HepG2 (cell line): ENCODE results near the gene SLX9. TPM values are rescaled to one million over a fixed set of nuclear protein-coding genes. Genes with fewer than 3 reads are reported as not detected.

ENCODE experiments used
- ARNT2 ChIP-seq: sonication (generic); formaldehyde crosslinking; IDR thresholded peaks from 2 replicates; pipeline ENCODE4 v1.8.0; 2022; ENCODE audit warnings: mild to moderate bottlenecking, low read depth, missing genetic modification reagents, moderate library complexity
- ATF7 ChIP-seq, 2 experiments: fragments of 450-650 bp in 1 of 2; sonication (generic) in 1 of 2; formaldehyde crosslinking in 1 of 2; IDR thresholded peaks; 2 replicates each; pipeline versions ENCODE4 v1.4.0 to v1.6.1; 2016 to 2020; ENCODE audit warnings: antibody characterized with exemption in 1 of 2, mild to moderate bottlenecking in 1 of 2, missing genetic modification reagents in 1 of 2
- EED ChIP-seq: sonication (generic); formaldehyde crosslinking; IDR thresholded peaks from 2 replicates; pipeline ENCODE4 v1.5.0; 2020; ENCODE audit warnings: mild to moderate bottlenecking, missing genetic modification reagents
- HOXA5 ChIP-seq: sonication (generic); formaldehyde crosslinking; IDR thresholded peaks from 2 replicates; pipeline ENCODE4 v1.4.0; 2020; ENCODE audit warnings: missing genetic modification reagents
- MEF2D ChIP-seq: sonication (generic); formaldehyde crosslinking; IDR thresholded peaks from 2 replicates; pipeline ENCODE4 v1.5.1; 2020; ENCODE audit warnings: mild to moderate bottlenecking, missing genetic modification reagents
- NAIF1 ChIP-seq: sonication (generic); formaldehyde crosslinking; IDR thresholded peaks from 2 replicates; pipeline ENCODE4 v1.5.0; 2020; ENCODE audit warnings: mild to moderate bottlenecking, missing genetic modification reagents, borderline replicate concordance
- NFRKB ChIP-seq: fragments of 450-650 bp; IDR thresholded peaks from 2 replicates; pipeline ENCODE4 v1.6.1; 2017
- TCF12 ChIP-seq, 2 experiments: fragments of 450-650 bp in 1 of 2; sonication (generic) in 1 of 2; formaldehyde crosslinking in 1 of 2; IDR thresholded peaks; 2 replicates each; pipeline versions ENCODE4 v1.6.1 to v1.8.0; 2017 to 2022; ENCODE audit warnings: antibody characterized with exemption in 1 of 2, mild to moderate bottlenecking in 1 of 2, missing genetic modification reagents in 1 of 2, moderate library complexity in 1 of 2
- TCF7 ChIP-seq: sonication (generic); IDR thresholded peaks from 2 replicates; pipeline ENCODE4 v1.6.1; 2016; ENCODE audit warnings: antibody characterized with exemption, low read depth
- ZC3H4 ChIP-seq: sonication (generic); formaldehyde crosslinking; IDR thresholded peaks from 2 replicates; pipeline ENCODE4 v1.4.0; 2020; ENCODE audit warnings: missing genetic modification reagents, borderline replicate concordance
- ZNF180 ChIP-seq: sonication (generic); formaldehyde crosslinking; IDR thresholded peaks from 2 replicates; pipeline ENCODE4 v1.4.0; 2020; ENCODE audit warnings: low read depth, missing genetic modification reagents, borderline replicate concordance
- ZNF30 ChIP-seq: sonication (generic); formaldehyde crosslinking; IDR thresholded peaks from 2 replicates; pipeline ENCODE4 v1.5.0; 2020; ENCODE audit warnings: mild to moderate bottlenecking, missing genetic modification reagents
- ZNF850 ChIP-seq: sonication (generic); formaldehyde crosslinking; conservative IDR thresholded peaks from 2 replicates; pipeline ENCODE4 v1.9.0; 2021; ENCODE audit warnings: mild to moderate bottlenecking, missing genetic modification reagents
- polyA plus RNA-seq, 8 experiments: library from polyadenylated mRNA; depleted of rRNA in 3 of 8; stranded (reverse) in 7 of 8; unstranded in 1 of 8; fragments of >200 nt; fragmentation: Illumina TruSeq in 4 of 8; extraction: Trizol in 4 of 8; gene quantifications; 2 replicates each; pipeline versions ENCODE4 v1.2.1 to v1.2.3, GENCODE V29; 2011 to 2016; ENCODE audit warnings: low read depth in 4 of 8, missing spikeins in 1 of 8, mixed read lengths in 1 of 8; ENCODE audit not compliant: insufficient read depth in 1 of 8
- total RNA-seq, 5 experiments: library from RNA; depleted of rRNA; stranded (reverse); fragments of >200 nt; fragmentation: Illumina TruSeq; extraction: Trizol; gene quantifications; 2 replicates each; pipeline ENCODE4 v1.2.3, GENCODE V29; 2016; ENCODE audit warnings: low read depth in 1 of 5
- TF ChIP-seq, protein P1 (sequence below): sonication (generic); formaldehyde crosslinking; IDR thresholded peaks from 2 replicates; pipeline ENCODE4 v1.4.0; 2020; ENCODE audit warnings: low read depth, missing genetic modification reagents
- TF ChIP-seq, protein P2 (sequence below): sonication (generic); formaldehyde crosslinking; IDR thresholded peaks from 2 replicates; pipeline ENCODE4 v1.5.0; 2020; ENCODE audit warnings: mild to moderate bottlenecking, missing genetic modification reagents
- TF ChIP-seq, protein P3 (sequence below): IDR thresholded peaks from 2 replicates; pipeline ENCODE4 v1.6.1; 2012; ENCODE audit warnings: low read length, improper control_type of control experiment
- TF ChIP-seq, protein P4 (sequence below), 2 experiments: fragments of 450-650 bp in 1 of 2; sonication (generic) in 1 of 2; formaldehyde crosslinking; IDR thresholded peaks; 2 replicates each; pipeline versions ENCODE4 v1.5.0 to v1.8.0; 2020 to 2022; ENCODE audit warnings: mild to moderate bottlenecking in 1 of 2, missing genetic modification reagents in 1 of 2

SLX9 gene
- total and polyA plus RNA-seq, 2 of the 13 experiments (the other 11 are each of a cell fraction or from before 2014, with no cell fraction given) = 21.0 to 47.1 TPM

DNA sequence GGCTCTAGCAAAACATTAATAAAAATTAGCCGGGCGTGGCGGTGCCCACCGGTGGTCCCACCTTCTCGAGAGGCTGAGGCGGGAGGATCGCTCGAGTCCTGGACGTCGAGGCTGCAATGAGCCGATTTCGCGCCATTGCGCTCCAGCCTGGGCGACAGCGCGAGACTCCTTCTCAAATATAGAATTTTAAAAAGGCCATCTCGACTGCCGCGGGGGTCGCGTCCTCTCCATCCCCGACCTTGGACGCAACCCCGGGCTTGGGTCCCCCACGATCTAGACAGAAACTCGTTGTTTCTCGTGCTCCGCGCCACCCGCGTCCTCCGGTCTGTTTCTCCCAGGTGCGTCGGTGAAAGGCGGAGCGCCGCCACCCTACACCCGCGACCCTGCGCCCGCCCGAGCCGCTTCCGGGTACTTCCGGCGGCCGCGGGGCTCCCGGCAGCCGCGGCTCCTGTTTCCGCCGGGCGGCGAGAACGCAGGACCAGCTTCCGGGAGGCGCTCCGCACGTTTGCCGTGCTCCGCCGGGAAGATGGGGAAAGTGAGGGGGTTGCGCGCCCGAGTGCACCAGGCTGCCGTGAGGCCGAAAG lies at the start of gene SLX9 (continued):
- no peak for TF ChIP-seq ZNF850 (CRISPR knock-in tag)
- TF ChIP-seq ZNF30 (CRISPR knock-in tag) = no peak
- TF ChIP-seq, protein P1, sequence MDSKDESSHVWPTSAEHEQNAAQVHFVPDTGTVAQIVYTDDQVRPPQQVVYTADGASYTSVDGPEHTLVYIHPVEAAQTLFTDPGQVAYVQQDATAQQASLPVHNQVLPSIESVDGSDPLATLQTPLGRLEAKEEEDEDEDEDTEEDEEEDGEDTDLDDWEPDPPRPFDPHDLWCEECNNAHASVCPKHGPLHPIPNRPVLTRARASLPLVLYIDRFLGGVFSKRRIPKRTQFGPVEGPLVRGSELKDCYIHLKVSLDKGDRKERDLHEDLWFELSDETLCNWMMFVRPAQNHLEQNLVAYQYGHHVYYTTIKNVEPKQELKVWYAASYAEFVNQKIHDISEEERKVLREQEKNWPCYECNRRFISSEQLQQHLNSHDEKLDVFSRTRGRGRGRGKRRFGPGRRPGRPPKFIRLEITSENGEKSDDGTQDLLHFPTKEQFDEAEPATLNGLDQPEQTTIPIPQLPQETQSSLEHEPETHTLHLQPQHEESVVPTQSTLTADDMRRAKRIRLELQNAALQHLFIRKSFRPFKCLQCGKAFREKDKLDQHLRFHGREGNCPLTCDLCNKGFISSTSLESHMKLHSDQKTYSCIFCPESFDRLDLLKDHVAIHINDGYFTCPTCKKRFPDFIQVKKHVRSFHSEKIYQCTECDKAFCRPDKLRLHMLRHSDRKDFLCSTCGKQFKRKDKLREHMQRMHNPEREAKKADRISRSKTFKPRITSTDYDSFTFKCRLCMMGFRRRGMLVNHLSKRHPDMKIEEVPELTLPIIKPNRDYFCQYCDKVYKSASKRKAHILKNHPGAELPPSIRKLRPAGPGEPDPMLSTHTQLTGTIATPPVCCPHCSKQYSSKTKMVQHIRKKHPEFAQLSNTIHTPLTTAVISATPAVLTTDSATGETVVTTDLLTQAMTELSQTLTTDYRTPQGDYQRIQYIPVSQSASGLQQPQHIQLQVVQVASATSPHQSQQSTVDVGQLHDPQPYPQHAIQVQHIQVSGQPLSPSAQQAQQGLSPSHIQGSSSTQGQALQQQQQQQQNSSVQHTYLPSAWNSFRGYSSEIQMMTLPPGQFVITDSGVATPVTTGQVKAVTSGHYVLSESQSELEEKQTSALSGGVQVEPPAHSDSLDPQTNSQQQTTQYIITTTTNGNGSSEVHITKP (CRISPR knock-in tag) = 0 out of 2 replicates have a peak, but pooled peaks have one; percentile 37
- TF ChIP-seq, protein P2, sequence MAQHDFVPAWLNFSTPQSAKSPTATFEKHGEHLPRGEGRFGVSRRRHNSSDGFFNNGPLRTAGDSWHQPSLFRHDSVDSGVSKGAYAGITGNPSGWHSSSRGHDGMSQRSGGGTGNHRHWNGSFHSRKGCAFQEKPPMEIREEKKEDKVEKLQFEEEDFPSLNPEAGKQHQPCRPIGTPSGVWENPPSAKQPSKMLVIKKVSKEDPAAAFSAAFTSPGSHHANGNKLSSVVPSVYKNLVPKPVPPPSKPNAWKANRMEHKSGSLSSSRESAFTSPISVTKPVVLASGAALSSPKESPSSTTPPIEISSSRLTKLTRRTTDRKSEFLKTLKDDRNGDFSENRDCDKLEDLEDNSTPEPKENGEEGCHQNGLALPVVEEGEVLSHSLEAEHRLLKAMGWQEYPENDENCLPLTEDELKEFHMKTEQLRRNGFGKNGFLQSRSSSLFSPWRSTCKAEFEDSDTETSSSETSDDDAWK (CRISPR knock-in tag) = no peak
- TF ChIP-seq, protein P3, sequence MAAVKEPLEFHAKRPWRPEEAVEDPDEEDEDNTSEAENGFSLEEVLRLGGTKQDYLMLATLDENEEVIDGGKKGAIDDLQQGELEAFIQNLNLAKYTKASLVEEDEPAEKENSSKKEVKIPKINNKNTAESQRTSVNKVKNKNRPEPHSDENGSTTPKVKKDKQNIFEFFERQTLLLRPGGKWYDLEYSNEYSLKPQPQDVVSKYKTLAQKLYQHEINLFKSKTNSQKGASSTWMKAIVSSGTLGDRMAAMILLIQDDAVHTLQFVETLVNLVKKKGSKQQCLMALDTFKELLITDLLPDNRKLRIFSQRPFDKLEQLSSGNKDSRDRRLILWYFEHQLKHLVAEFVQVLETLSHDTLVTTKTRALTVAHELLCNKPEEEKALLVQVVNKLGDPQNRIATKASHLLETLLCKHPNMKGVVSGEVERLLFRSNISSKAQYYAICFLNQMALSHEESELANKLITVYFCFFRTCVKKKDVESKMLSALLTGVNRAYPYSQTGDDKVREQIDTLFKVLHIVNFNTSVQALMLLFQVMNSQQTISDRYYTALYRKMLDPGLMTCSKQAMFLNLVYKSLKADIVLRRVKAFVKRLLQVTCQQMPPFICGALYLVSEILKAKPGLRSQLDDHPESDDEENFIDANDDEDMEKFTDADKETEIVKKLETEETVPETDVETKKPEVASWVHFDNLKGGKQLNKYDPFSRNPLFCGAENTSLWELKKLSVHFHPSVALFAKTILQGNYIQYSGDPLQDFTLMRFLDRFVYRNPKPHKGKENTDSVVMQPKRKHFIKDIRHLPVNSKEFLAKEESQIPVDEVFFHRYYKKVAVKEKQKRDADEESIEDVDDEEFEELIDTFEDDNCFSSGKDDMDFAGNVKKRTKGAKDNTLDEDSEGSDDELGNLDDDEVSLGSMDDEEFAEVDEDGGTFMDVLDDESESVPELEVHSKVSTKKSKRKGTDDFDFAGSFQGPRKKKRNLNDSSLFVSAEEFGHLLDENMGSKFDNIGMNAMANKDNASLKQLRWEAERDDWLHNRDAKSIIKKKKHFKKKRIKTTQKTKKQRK = no peak
- TF ChIP-seq ARNT2 (CRISPR knock-in tag) = peak; percentile 87
- TF ChIP-seq, protein P4, sequence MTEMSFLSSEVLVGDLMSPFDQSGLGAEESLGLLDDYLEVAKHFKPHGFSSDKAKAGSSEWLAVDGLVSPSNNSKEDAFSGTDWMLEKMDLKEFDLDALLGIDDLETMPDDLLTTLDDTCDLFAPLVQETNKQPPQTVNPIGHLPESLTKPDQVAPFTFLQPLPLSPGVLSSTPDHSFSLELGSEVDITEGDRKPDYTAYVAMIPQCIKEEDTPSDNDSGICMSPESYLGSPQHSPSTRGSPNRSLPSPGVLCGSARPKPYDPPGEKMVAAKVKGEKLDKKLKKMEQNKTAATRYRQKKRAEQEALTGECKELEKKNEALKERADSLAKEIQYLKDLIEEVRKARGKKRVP (CRISPR knock-in tag; IDR thresholded peaks at IDR 0.05) = peak in 1 of 2 experiments; percentile 78; a peak in 2 of 4 replicates
- peak; percentile 76; the same call in 1 of the 2 replicates for TF ChIP-seq NAIF1 (CRISPR knock-in tag)
- TF ChIP-seq ATF7 (IDR thresholded peaks at IDR 0.05) = no peak
- TF ChIP-seq ATF7 (CRISPR knock-in tag; IDR thresholded peaks at IDR 0.05) = peak; percentile 56; the same call in 1 of the 2 replicates
- no peak for TF ChIP-seq NFRKB
- 0 out of 2 replicates have a peak, but pooled peaks have one; percentile 41 for TF ChIP-seq EED (CRISPR knock-in tag)
- TF ChIP-seq MEF2D (CRISPR knock-in tag) = no peak
- no peak for TF ChIP-seq ZNF180 (CRISPR knock-in tag)
- TF ChIP-seq TCF7 = no peak
- TF ChIP-seq ZC3H4 (CRISPR knock-in tag) = no peak
- TF ChIP-seq TCF12 (IDR thresholded peaks at IDR 0.05) = no peak
- TF ChIP-seq TCF12 (CRISPR knock-in tag; IDR thresholded peaks at IDR 0.05) = peak; percentile 87; the same call in 1 of the 2 replicates
- peak; percentile 30; the same call in 1 of the 2 replicates for TF ChIP-seq HOXA5
